Endodermal cell (in vitro differentiated cells): ENCODE results near the gene RLIM. TPM values are rescaled to one million over a fixed set of nuclear protein-coding genes. Genes with fewer than 3 reads are reported as not detected.
A peak's percentile ranks its signal among the peaks of the same experiment; 100 is the strongest.

Experiments
- DNase-seq: peaks from one replicate; pipeline ENCODE4 v3.0.0-alpha.2; 2017
- H3K27ac ChIP-seq: 2 replicates; pipeline ENCODE4 v1.5.1; 2013; ENCODE audit warnings: mild to moderate bottlenecking, low read depth, low read length, moderate library complexity
- H3K27me3 ChIP-seq: 2 replicates; pipeline ENCODE4 v1.6.1; 2013; ENCODE audit warnings: mild to moderate bottlenecking, low read length, moderate library complexity; ENCODE audit not compliant: insufficient read depth, control insufficient read depth, poor library complexity, severe bottlenecking
- H3K36me3 ChIP-seq: 2 replicates; pipeline ENCODE4 v1.7.0; 2013; ENCODE audit warnings: mild to moderate bottlenecking, low read length, moderate library complexity; ENCODE audit not compliant: control insufficient read depth, insufficient read depth
- H3K4me1 ChIP-seq: one replicate; pipeline ENCODE4 v1.7.0; 2013; ENCODE audit warnings: low read length; ENCODE audit not compliant: control insufficient read depth, insufficient read depth
- H3K4me3 ChIP-seq: 2 replicates; pipeline ENCODE4 v1.5.1; 2013; ENCODE audit warnings: mild to moderate bottlenecking, low read length, moderate library complexity
- H3K9ac ChIP-seq: 2 replicates; pipeline ENCODE4 v1.6.1; 2013; ENCODE audit warnings: mild to moderate bottlenecking, low read length, moderate library complexity; ENCODE audit not compliant: poor library complexity, severe bottlenecking; ENCODE audit errors: extremely low read depth
- H3K9me3 ChIP-seq: 2 replicates; pipeline ENCODE4 v1.6.1; 2013; ENCODE audit warnings: mild to moderate bottlenecking, low read length, moderate library complexity; ENCODE audit not compliant: control insufficient read depth
- H3K27ac Mint-ChIP-seq: 2 replicates; pipeline ENCODE4 v1.8.0; 2020; ENCODE audit warnings: mixed read lengths
- H3K27me3 Mint-ChIP-seq: 2 replicates; pipeline ENCODE4 v1.8.0; 2021; ENCODE audit warnings: mild to moderate bottlenecking, mixed read lengths; ENCODE audit not compliant: insufficient read depth
- H3K36me3 Mint-ChIP-seq: 2 replicates; pipeline ENCODE4 v1.8.0; 2020; ENCODE audit warnings: low read depth, mixed read lengths
- H3K4me1 Mint-ChIP-seq: 2 replicates; pipeline ENCODE4 v1.8.0; 2020; ENCODE audit warnings: mixed read lengths
- H3K4me3 Mint-ChIP-seq: 2 replicates; pipeline ENCODE4 v1.8.0; 2020; ENCODE audit warnings: mild to moderate bottlenecking, moderate library complexity, mixed read lengths
- H3K9me3 Mint-ChIP-seq: 2 replicates; pipeline ENCODE4 v1.8.0; 2020; ENCODE audit warnings: mild to moderate bottlenecking, mixed read lengths
- WGBS, 2 experiments: methylation state at CpG; one replicate each; pipeline versions ENCODE4 v1.1.5 to v1.1.7; 2013; ENCODE audit warnings: missing lambda C conversion rate in 2 of 2, mixed read lengths in 1 of 2; ENCODE audit not compliant: insufficient coverage in 1 of 2, insufficient read length in 1 of 2; 5-methylcytosine and 5-hydroxymethylcytosine counted together
- total RNA-seq, 2 donors: library from RNA; stranded (reverse); fragmentation: NEBNext Ultra II Directional in 1 of 2; extraction: Animal tissue kit (Norgen Biotek cat#: 25700) in 1 of 2; gene quantifications; 2 replicates in 1 of 2; 3 replicates in 1 of 2; pipeline ENCODE4 v1.2.1, GENCODE V29; 2021
- TF ChIP-seq, protein P1 (sequence below): fragments of 200-600 bp; sonication (generic); conservative IDR thresholded peaks from 2 replicates; pipeline ENCODE4 v1.5.0; 2021; ENCODE audit warnings: antibody characterized with exemption, mild to moderate bottlenecking

Gene RLIM
- total RNA-seq, 2 donors from 2014 or later = 33.4 to 44.5 TPM

DNA sequence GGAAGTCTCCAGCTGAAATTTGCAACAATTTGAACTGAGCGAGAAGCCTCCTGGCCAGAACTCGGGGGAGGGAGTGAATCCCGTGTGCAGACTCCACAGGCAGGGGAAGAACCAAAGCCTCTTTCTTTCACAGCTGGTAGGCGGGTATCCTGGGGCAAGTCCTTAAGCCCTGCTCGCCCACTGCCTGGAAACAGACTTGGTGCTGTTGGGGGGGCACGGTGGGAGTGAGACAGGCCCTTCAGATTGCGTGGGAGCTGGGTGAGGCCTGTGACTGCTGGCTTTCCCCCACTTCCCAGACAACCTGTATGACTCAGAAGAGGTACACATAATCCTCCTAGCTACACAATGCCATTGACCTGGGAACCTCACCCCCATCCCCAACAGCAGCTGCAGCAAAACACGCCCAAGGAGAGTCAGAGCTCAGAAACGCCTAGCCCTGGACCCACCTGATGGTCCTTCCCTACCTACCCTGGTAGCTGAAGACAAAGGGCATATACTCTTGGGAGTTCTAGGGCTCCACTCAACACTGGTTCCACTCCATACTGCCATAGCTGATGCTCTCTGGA is 22.4 kb upstream of the RLIM start:
- Histone ChIP-seq H3K36me3 (no peaks in the 10 kb centered on the region), H3K27me3 (no peaks in the 10 kb centered on the region), H3K27ac (no peak overlapping the region), H3K9ac (no peak overlapping the region), H3K4me3 (no peak overlapping the region), H3K4me1 (no peaks in the 10 kb centered on the region), H3K9me3 (peaks cover 8% of the 10 kb centered on the region)
- Mint-ChIP-seq H3K9me3 (peaks cover 76% of the 10 kb centered on the region), H3K36me3 (no peaks in the 10 kb centered on the region), H3K4me3 (no peak overlapping the region), H3K27ac (no peak overlapping the region), H3K27me3 (no peaks in the 10 kb centered on the region), H3K4me1 (no peaks in the 10 kb centered on the region)
- TF ChIP-seq, protein P1, sequence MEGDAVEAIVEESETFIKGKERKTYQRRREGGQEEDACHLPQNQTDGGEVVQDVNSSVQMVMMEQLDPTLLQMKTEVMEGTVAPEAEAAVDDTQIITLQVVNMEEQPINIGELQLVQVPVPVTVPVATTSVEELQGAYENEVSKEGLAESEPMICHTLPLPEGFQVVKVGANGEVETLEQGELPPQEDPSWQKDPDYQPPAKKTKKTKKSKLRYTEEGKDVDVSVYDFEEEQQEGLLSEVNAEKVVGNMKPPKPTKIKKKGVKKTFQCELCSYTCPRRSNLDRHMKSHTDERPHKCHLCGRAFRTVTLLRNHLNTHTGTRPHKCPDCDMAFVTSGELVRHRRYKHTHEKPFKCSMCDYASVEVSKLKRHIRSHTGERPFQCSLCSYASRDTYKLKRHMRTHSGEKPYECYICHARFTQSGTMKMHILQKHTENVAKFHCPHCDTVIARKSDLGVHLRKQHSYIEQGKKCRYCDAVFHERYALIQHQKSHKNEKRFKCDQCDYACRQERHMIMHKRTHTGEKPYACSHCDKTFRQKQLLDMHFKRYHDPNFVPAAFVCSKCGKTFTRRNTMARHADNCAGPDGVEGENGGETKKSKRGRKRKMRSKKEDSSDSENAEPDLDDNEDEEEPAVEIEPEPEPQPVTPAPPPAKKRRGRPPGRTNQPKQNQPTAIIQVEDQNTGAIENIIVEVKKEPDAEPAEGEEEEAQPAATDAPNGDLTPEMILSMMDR = no peak
- no peak for DNase-seq
- WGBS, 2 experiments = 91% methylated on average over 9 of the region's 9 CpGs; no CpG with 5 or more reads in 1 of the 2 experiments

GRCh38 chrX:74613370-74614092 is 893 bp downstream of the RLIM start:
- no peaks in the 10 kb centered on the region for H3K27me3 Mint-ChIP-seq
- peak overlapping the region; percentile 94 for H3K4me3 ChIP-seq
- peaks cover 2% of the 10 kb centered on the region for H3K4me1 Mint-ChIP-seq
- no peaks in the 10 kb centered on the region for H3K9me3 ChIP-seq
- peaks cover 43% of the 10 kb centered on the region for H3K9me3 Mint-ChIP-seq
- peak overlapping the region; percentile 98 for H3K9ac ChIP-seq
- DNase-seq = peak; percentile 52
- peaks cover 16% of the 10 kb centered on the region for H3K36me3 Mint-ChIP-seq
- peak overlapping the region; percentile 98 for H3K27ac ChIP-seq
- H3K4me3 Mint-ChIP-seq = peak overlapping the region; percentile 93
- H3K27me3 ChIP-seq = no peaks in the 10 kb centered on the region
- H3K36me3 ChIP-seq = peaks cover 32% of the 10 kb centered on the region
- 0% methylated on average over 15 of the region's 15 CpGs; no CpG with 5 or more reads in 1 of the 2 experiments for WGBS, 2 experiments
- H3K4me1 ChIP-seq = no peaks in the 10 kb centered on the region
- H3K27ac Mint-ChIP-seq = peak overlapping the region; percentile 98
- TF ChIP-seq, protein P1 = no peak

GRCh38 chrX:74606799-74607198 is 7.6 kb downstream of the RLIM start:
- Mint-ChIP-seq H3K36me3 (peaks cover 27% of the 10 kb centered on the region), H3K4me1 (peaks cover 4% of the 10 kb centered on the region), H3K4me3 (no peak overlapping the region), H3K9me3 (peaks cover 39% of the 10 kb centered on the region), H3K27me3 (no peaks in the 10 kb centered on the region), H3K27ac (no peak overlapping the region)
- no peak overlapping the region for H3K4me3 ChIP-seq
- TF ChIP-seq, protein P1 = no peak
- no peak overlapping the region for H3K9ac ChIP-seq
- no peak overlapping the region for H3K27ac ChIP-seq
- WGBS, 2 experiments = 97% methylated on average over 11 of the region's 12 CpGs; no CpG with 5 or more reads in 1 of the 2 experiments
- peaks cover 60% of the 10 kb centered on the region for H3K36me3 ChIP-seq
- DNase-seq = no peak
- no peaks in the 10 kb centered on the region for H3K9me3 ChIP-seq
- no peaks in the 10 kb centered on the region for H3K4me1 ChIP-seq
- no peaks in the 10 kb centered on the region for H3K27me3 ChIP-seq
